GM20000 (cell line): Measurements from ENCODE around the gene ANKRD63.

Experiments used
- DNase-seq: peaks from one replicate; pipeline ENCODE4 v3.0.0; 2012; ENCODE audit warnings: low spot score
- TF ChIP-seq, protein P1 (sequence below): IDR thresholded peaks from 2 replicates; pipeline ENCODE4 v1.5.1; 2012; ENCODE audit warnings: mild to moderate bottlenecking, control low read depth; ENCODE audit errors: extremely low read depth, missing control alignments

The ANKRD63 gene

GRCh38 chr15:40320931-40321371, 38.1 kb upstream of the ANKRD63 start:
- DNase-seq: peak; percentile 84

GRCh38 chr15:40320409-40320808, 37.5 kb upstream of the ANKRD63 start:
- TF ChIP-seq, protein P1, sequence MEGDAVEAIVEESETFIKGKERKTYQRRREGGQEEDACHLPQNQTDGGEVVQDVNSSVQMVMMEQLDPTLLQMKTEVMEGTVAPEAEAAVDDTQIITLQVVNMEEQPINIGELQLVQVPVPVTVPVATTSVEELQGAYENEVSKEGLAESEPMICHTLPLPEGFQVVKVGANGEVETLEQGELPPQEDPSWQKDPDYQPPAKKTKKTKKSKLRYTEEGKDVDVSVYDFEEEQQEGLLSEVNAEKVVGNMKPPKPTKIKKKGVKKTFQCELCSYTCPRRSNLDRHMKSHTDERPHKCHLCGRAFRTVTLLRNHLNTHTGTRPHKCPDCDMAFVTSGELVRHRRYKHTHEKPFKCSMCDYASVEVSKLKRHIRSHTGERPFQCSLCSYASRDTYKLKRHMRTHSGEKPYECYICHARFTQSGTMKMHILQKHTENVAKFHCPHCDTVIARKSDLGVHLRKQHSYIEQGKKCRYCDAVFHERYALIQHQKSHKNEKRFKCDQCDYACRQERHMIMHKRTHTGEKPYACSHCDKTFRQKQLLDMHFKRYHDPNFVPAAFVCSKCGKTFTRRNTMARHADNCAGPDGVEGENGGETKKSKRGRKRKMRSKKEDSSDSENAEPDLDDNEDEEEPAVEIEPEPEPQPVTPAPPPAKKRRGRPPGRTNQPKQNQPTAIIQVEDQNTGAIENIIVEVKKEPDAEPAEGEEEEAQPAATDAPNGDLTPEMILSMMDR: no peak
- no peak for DNase-seq

More at GRCh38 chr15:40320931-40321371, 38.1 kb upstream of the ANKRD63 start:
- TF ChIP-seq, protein P1: peak; percentile 85

- no peak for DNase-seq
- TF ChIP-seq, protein P1: no peak
These were observed 34.7 kb upstream of the ANKRD63 start for GRCh38 chr15:40317580-40317979.

- DNase-seq: no peak
- TF ChIP-seq, protein P1: no peak
These were observed 34.1 kb upstream of the ANKRD63 start for GRCh38 chr15:40316931-40317330.

GRCh38 chr15:40314723-40315276, 31.9 kb upstream of the ANKRD63 start:
- TF ChIP-seq, protein P1: no peak
- no peak for DNase-seq

GRCh38 chr15:40313531-40314398, 30.9 kb upstream of the ANKRD63 start:
- TF ChIP-seq, protein P1: no peak
- DNase-seq: no peak

DNA sequence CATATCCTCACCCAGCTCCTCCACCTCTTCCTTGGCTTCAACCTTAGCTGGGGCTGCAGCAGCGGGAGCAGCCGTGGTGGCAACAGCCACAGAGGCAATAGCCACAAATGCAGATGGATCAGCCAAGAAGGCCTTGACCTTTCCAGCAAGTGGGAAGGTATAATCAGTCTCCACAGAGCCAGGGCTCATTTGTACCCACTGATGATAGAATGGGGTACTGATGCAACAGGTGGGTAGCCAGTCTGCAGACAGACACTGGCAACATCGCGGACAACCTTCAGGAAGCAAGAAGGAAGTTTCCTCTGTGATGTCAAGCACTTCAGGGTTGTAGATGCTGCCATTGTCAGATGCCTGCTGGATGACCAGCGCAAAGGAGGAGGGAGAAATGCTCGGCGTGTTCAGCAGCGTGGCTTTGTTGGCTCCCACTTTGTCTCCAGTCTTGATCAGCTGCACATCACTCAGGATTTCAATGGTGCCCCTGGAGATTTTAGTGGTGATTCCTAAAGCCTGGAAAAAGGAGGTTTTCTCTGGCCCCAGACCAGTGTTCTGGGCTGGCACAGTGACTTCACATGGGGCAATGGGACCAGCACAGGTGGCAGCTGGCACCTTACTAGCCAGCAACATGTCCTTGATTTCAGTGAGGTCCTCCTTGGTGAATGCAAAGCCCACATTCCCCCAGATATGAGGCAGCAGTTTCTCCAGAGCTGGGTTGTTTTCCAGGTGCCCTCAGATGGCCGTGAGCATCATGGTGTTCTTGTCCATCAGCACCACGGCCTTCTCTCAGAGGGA, 29.7 kb upstream of the ANKRD63 start:
- no peak for DNase-seq

More for the DNA sequence above, 29.7 kb upstream of the ANKRD63 start:
- TF ChIP-seq, protein P1: no peak
